RWPE2 (cell line): ENCODE results near the gene SSTR3.

ENCODE experiments used
- ATAC-seq: fragments of 200-7000 bp; cut with Tn5 transposase; 3 replicates; pipeline ENCODE4 v1.9.1; 2021; ENCODE audit warnings: low read depth
- DNase-seq: peaks from one replicate; pipeline ENCODE4 v3.0.0-alpha.2; 2020; ENCODE audit warnings: low spot score
- H3K27ac ChIP-seq: fragments of 450-650 bp; 2 replicates; pipeline ENCODE4 v1.5.1; 2017; ENCODE audit warnings: mild to moderate bottlenecking; ENCODE audit not compliant: poor library complexity, severe bottlenecking
- H3K27me3 ChIP-seq: fragments of 250-450 bp; sonication (Bioruptor Pico); 2 replicates; pipeline ENCODE4 v1.5.1; 2021; ENCODE audit warnings: mild to moderate bottlenecking, moderate library complexity; ENCODE audit not compliant: insufficient read depth, poor library complexity, severe bottlenecking
- H3K36me3 ChIP-seq: fragments of 250-450 bp; sonication (Bioruptor Pico); 2 replicates; pipeline ENCODE4 v1.5.1; 2020; ENCODE audit warnings: low read depth, mild to moderate bottlenecking, moderate library complexity
- H3K4me1 ChIP-seq: fragments of 250-450 bp; sonication (Bioruptor Pico); 2 replicates; pipeline ENCODE4 v1.5.1; 2021; ENCODE audit warnings: mild to moderate bottlenecking, moderate library complexity; ENCODE audit not compliant: insufficient read depth, poor library complexity, severe bottlenecking
- H3K4me3 ChIP-seq: fragments of 250-450 bp; sonication (Bioruptor Pico); 2 replicates; pipeline ENCODE4 v1.5.1; 2021; ENCODE audit warnings: mild to moderate bottlenecking, moderate library complexity; ENCODE audit not compliant: severe bottlenecking
- H3K9me3 ChIP-seq: fragments of 250-450 bp; sonication (Bioruptor Pico); 2 replicates; pipeline ENCODE4 v1.5.1; 2021; ENCODE audit warnings: mild to moderate bottlenecking, moderate library complexity; ENCODE audit not compliant: severe bottlenecking
- CTCF ChIP-seq: fragments of 450-650 bp; IDR thresholded peaks from one replicate; pipeline ENCODE4 v1.5.1; 2017; ENCODE audit warnings: mild to moderate bottlenecking, moderate library complexity; ENCODE audit not compliant: poor library complexity, severe bottlenecking

Gene SSTR3

GRCh38 chr22:37228106-37229011 is 16.1 kb upstream of the SSTR3 start:
- Histone ChIP-seq H3K27ac (peak overlapping the region; percentile 74), H3K4me1 (peaks cover 20% of the 10 kb centered on the region)
- TF ChIP-seq CTCF, result no peak

GRCh38 chr22:37226514-37226913 is 14.2 kb upstream of the SSTR3 start:
- Histone ChIP-seq H3K27ac (no peak overlapping the region), H3K4me1 (peaks cover 20% of the 10 kb centered on the region), H3K4me3 (no peak overlapping the region), H3K36me3 (peaks cover 35% of the 10 kb centered on the region), H3K27me3 (no peaks in the 10 kb centered on the region), H3K9me3 (no peaks in the 10 kb centered on the region)
- no peak for TF ChIP-seq CTCF
- DNase-seq (no peak), ATAC-seq (no peak)

More at GRCh38 chr22:37228106-37229011, 16.1 kb upstream of the SSTR3 start:
- H3K27me3 ChIP-seq, result no peaks in the 10 kb centered on the region
- H3K36me3 ChIP-seq, result peaks cover 35% of the 10 kb centered on the region
- DNase-seq, result peak; percentile 61
- 0 out of 3 replicates have a peak, but pooled peaks have one; percentile 16 for ATAC-seq
- H3K4me3 ChIP-seq, result no peak overlapping the region
- H3K9me3 ChIP-seq, result no peaks in the 10 kb centered on the region

GRCh38 chr22:37226087-37226486 is 13.8 kb upstream of the SSTR3 start:
- ATAC-seq (no peak), DNase-seq (no peak)
- H3K4me3 ChIP-seq, result no peak overlapping the region
- peaks cover 31% of the 10 kb centered on the region for H3K36me3 ChIP-seq
- no peaks in the 10 kb centered on the region for H3K27me3 ChIP-seq
- TF ChIP-seq CTCF, result no peak
- no peak overlapping the region for H3K27ac ChIP-seq
- peaks cover 20% of the 10 kb centered on the region for H3K4me1 ChIP-seq
- no peaks in the 10 kb centered on the region for H3K9me3 ChIP-seq

GRCh38 chr22:37225481-37225880 is 13.2 kb upstream of the SSTR3 start:
- H3K36me3 ChIP-seq, result peaks cover 25% of the 10 kb centered on the region
- no peak overlapping the region for H3K4me3 ChIP-seq
- H3K27me3 ChIP-seq, result no peaks in the 10 kb centered on the region
- H3K27ac ChIP-seq, result no peak overlapping the region
- TF ChIP-seq CTCF, result peak; percentile 46
- DNase-seq, result no peak
- ATAC-seq, result no peak
- H3K9me3 ChIP-seq, result no peaks in the 10 kb centered on the region
- peaks cover 20% of the 10 kb centered on the region for H3K4me1 ChIP-seq
